Fibroblast of pulmonary artery (primary cell): Measurements from ENCODE around the gene AHSG.

Experiments
- DNase-seq: peaks from one replicate; pipeline ENCODE4 v3.0.0-alpha.2; 2010; ENCODE audit warnings: low read depth
- H3K4me3 ChIP-seq: replicated peaks from 2 replicates; pipeline ENCODE4 v1.5.1; 2011; ENCODE audit warnings: low read depth, mild to moderate bottlenecking, control low read depth, low read length, moderate library complexity
- CTCF ChIP-seq: IDR thresholded peaks from 2 replicates; pipeline ENCODE4 v1.5.1; 2011; ENCODE audit warnings: mild to moderate bottlenecking, control low read depth, low read length, inconsistent platforms; ENCODE audit errors: missing control alignments

The AHSG gene

GRCh38 chr3:186609247-186609868, 3.5 kb upstream of the AHSG start:
- peak; percentile 35 for TF ChIP-seq CTCF
- no peak overlapping the region for H3K4me3 ChIP-seq
- DNase-seq = peak; percentile 41

GRCh38 chr3:186612065-186612464, 795 bp upstream of the AHSG start:
- no peak for TF ChIP-seq CTCF
- no peak for DNase-seq
- H3K4me3 ChIP-seq = no peak overlapping the region

GRCh38 chr3:186613637-186614265, 891 bp downstream of the AHSG start:
- no peak overlapping the region for H3K4me3 ChIP-seq
- DNase-seq = no peak
- no peak for TF ChIP-seq CTCF

GRCh38 chr3:186614266-186614596, 1.4 kb downstream of the AHSG start:
- no peak for DNase-seq
- no peak for TF ChIP-seq CTCF
- H3K4me3 ChIP-seq = no peak overlapping the region

- H3K4me3 ChIP-seq = no peak overlapping the region
- TF ChIP-seq CTCF = peak; percentile 100
- peak; percentile 80 for DNase-seq
Measured at GRCh38 chr3:186614597-186615483, 2.0 kb downstream of the AHSG start.

- no peak for TF ChIP-seq CTCF
- no peak for DNase-seq
- H3K4me3 ChIP-seq = no peak overlapping the region
Measured at GRCh38 chr3:186616299-186616617, 3.4 kb downstream of the AHSG start.
